Measurements from ENCODE around the gene CREB5.

Gene CREB5

GRCh38 chr7:28835800-28836199, 423.5 kb downstream of the CREB5 start:
- no peak for TF ChIP-seq REST (IDR thresholded peaks at IDR 0.05; ENCODE audit: insufficient read depth in 1 of 2, low read depth in 2 of 2, low read length in 2 of 2)
- no peak for TF ChIP-seq SIN3A (IDR thresholded peaks at IDR 0.05; ENCODE audit: borderline replicate concordance, insufficient read depth, low read length)
- no peak for TF ChIP-seq POLR2AphosphoS5 (IDR thresholded peaks at IDR 0.05; ENCODE audit: low read depth, low read length)
- no peak for TF ChIP-seq TAF1 (IDR thresholded peaks at IDR 0.05; ENCODE audit: borderline replicate concordance, insufficient read depth, low read length)
- no peak for TF ChIP-seq FOXP2 (optimal IDR thresholded peaks at IDR 0.05; ENCODE audit: borderline replicate concordance, extremely low read depth, extremely low read length, insufficient read depth)

DNA sequence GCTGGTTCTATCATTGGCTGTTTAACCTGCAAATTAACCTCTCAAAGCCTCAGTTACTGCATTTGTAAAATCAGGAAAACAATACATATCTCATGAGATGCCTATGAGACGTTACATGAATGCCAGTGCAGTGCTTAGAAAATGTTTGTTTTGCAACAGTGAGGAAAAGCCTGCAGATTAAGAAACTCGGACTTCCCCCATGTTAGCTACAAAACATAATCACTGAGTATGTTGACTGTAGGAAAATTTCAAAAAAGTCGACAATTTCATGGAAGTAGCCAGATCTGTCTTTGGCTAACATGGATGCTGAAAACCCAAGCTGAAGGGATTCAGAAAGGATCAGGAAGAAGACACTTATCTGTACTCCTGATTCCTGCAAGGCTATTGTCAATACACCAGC, 424.4 kb downstream of the CREB5 start:
- TF ChIP-seq REST (IDR thresholded peaks at IDR 0.05; ENCODE audit: insufficient read depth in 1 of 2, low read depth in 2 of 2, low read length in 2 of 2) (no peak), POLR2AphosphoS5 (IDR thresholded peaks at IDR 0.05; ENCODE audit: low read depth, low read length) (no peak), FOXP2 (optimal IDR thresholded peaks at IDR 0.05; ENCODE audit: borderline replicate concordance, extremely low read depth, extremely low read length, insufficient read depth) (no peak), SIN3A (IDR thresholded peaks at IDR 0.05; ENCODE audit: borderline replicate concordance, insufficient read depth, low read length) (no peak), TAF1 (IDR thresholded peaks at IDR 0.05; ENCODE audit: borderline replicate concordance, insufficient read depth, low read length) (no peak)

- TF ChIP-seq TAF1 (IDR thresholded peaks at IDR 0.05; ENCODE audit: borderline replicate concordance, insufficient read depth, low read length) (no peak), POLR2AphosphoS5 (IDR thresholded peaks at IDR 0.05; ENCODE audit: low read depth, low read length) (no peak), FOXP2 (optimal IDR thresholded peaks at IDR 0.05; ENCODE audit: borderline replicate concordance, extremely low read depth, extremely low read length, insufficient read depth) (no peak)
Observed at GRCh38 chr7:28837216-28837615, 424.9 kb downstream of the CREB5 start.

GRCh38 chr7:28840592-28840995, 428.3 kb downstream of the CREB5 start:
- no peak for TF ChIP-seq FOXP2 (optimal IDR thresholded peaks at IDR 0.05; ENCODE audit: borderline replicate concordance, extremely low read depth, extremely low read length, insufficient read depth)
- no peak for TF ChIP-seq REST (IDR thresholded peaks at IDR 0.05; ENCODE audit: insufficient read depth in 1 of 2, low read depth in 2 of 2, low read length in 2 of 2)
- no peak for TF ChIP-seq TAF1 (IDR thresholded peaks at IDR 0.05; ENCODE audit: borderline replicate concordance, insufficient read depth, low read length)
- no peak for TF ChIP-seq POLR2AphosphoS5 (IDR thresholded peaks at IDR 0.05; ENCODE audit: low read depth, low read length)
- TF ChIP-seq SIN3A (IDR thresholded peaks at IDR 0.05; ENCODE audit: borderline replicate concordance, insufficient read depth, low read length): no peak

- TF ChIP-seq REST (IDR thresholded peaks at IDR 0.05; ENCODE audit: insufficient read depth in 1 of 2, low read depth in 2 of 2, low read length in 2 of 2) (0 out of 4 replicates have a peak, but pooled peaks of 1 of the 2 experiments have one; percentile 21), SIN3A (IDR thresholded peaks at IDR 0.05; ENCODE audit: borderline replicate concordance, insufficient read depth, low read length) (no peak)
Observed at GRCh38 chr7:28841766-28842165, 429.4 kb downstream of the CREB5 start.
